Keratinocyte (primary cell): ENCODE results near the gene GIMD1. TPM values are rescaled to one million over a fixed set of nuclear protein-coding genes. Genes with fewer than 3 reads are reported as not detected.
"Not testable (repeated sequence)": the region's sequence is repeated elsewhere in the genome, so short reads cannot be mapped to it uniquely, and the experiment has no call there.

Experiments used
- DNase-seq: peaks from one replicate; pipeline ENCODE4 v3.0.0-alpha.2; 2011; ENCODE audit warnings: low read depth, missing footprints, low spot score
- FAIRE-seq: peaks from 2 replicates; lab custom pipeline; 2011; peaks lifted over from hg19 to GRCh38; lab: Jason Lieb, UNC
- H2AFZ ChIP-seq: 2 replicates; pipeline ENCODE4 v1.6.0; 2012; ENCODE audit warnings: low read length, control low read depth, inconsistent platforms; ENCODE audit not compliant: control insufficient read depth
- H3K27ac ChIP-seq: 2 replicates; pipeline ENCODE4 v1.5.1; 2011; ENCODE audit warnings: low read length; ENCODE audit not compliant: control insufficient read depth, insufficient read depth
- H3K27me3 ChIP-seq: 3 replicates; pipeline ENCODE4 v1.6.0; 2011; ENCODE audit warnings: low read length; ENCODE audit not compliant: control insufficient read depth, insufficient read depth; ENCODE audit errors: extremely low read depth
- H3K36me3 ChIP-seq, 2 experiments: 2 replicates in 1 of 2; 3 replicates in 1 of 2; pipeline ENCODE4 v1.5.1; 2011; ENCODE audit warnings: low read length in 2 of 2, mild to moderate bottlenecking in 1 of 2; ENCODE audit not compliant: control insufficient read depth in 2 of 2, insufficient read depth in 2 of 2; ENCODE audit errors: extremely low read depth in 1 of 2
- H3K4me1 ChIP-seq: 3 replicates; pipeline ENCODE4 v1.5.1; 2011; ENCODE audit warnings: low read length; ENCODE audit not compliant: control insufficient read depth, insufficient read depth; ENCODE audit errors: extremely low read depth
- H3K4me2 ChIP-seq: 3 replicates; pipeline ENCODE4 v1.6.0; 2011; ENCODE audit warnings: low read depth, low read length; ENCODE audit not compliant: control insufficient read depth, insufficient read depth; ENCODE audit errors: extremely low read depth
- H3K4me3 ChIP-seq, 3 experiments: fragments of 200-600 bp in 1 of 3; sonication (generic) in 1 of 3; 2 replicates in 2 of 3; 3 replicates in 1 of 3; pipeline ENCODE4 v1.5.1; 2011 to 2016; ENCODE audit warnings: low read length in 3 of 3, mild to moderate bottlenecking in 3 of 3, control low read depth in 2 of 3, inconsistent platforms in 1 of 3, low read depth in 1 of 3, mixed read lengths in 1 of 3, mixed run types in 1 of 3, moderate library complexity in 1 of 3; ENCODE audit not compliant: control insufficient read depth in 2 of 3, insufficient read depth in 2 of 3; ENCODE audit errors: extremely low read depth in 1 of 3
- H3K79me2 ChIP-seq: 2 replicates; pipeline ENCODE4 v1.6.0; 2012; ENCODE audit warnings: low read length; ENCODE audit not compliant: control insufficient read depth, insufficient read depth
- H3K9ac ChIP-seq: 3 replicates; pipeline ENCODE4 v1.6.0; 2011; ENCODE audit warnings: low read length; ENCODE audit not compliant: control insufficient read depth, insufficient read depth; ENCODE audit errors: extremely low read depth
- H3K9me1 ChIP-seq: 3 replicates; pipeline ENCODE4 v1.6.0; 2011; ENCODE audit warnings: low read length; ENCODE audit not compliant: control insufficient read depth, insufficient read depth; ENCODE audit errors: extremely low read depth
- H3K9me3 ChIP-seq: 2 replicates; pipeline ENCODE4 v1.5.1; 2012; ENCODE audit warnings: low read depth, low read length; ENCODE audit not compliant: control insufficient read depth
- H4K20me1 ChIP-seq: 3 replicates; pipeline ENCODE4 v1.6.0; 2011; ENCODE audit warnings: low read length; ENCODE audit not compliant: control insufficient read depth, insufficient read depth; ENCODE audit errors: extremely low read depth
- CTCF ChIP-seq, 3 experiments: IDR thresholded peaks in 1 of 3; conservative IDR thresholded peaks in 1 of 3; optimal IDR thresholded peaks in 1 of 3; 2 replicates in 2 of 3; 3 replicates in 1 of 3; pipeline versions ENCODE3 to v1.5.1; 2011; ENCODE audit warnings: low read length in 3 of 3, mild to moderate bottlenecking in 3 of 3, moderate library complexity in 2 of 3, control low read depth in 1 of 3, inconsistent platforms in 1 of 3; ENCODE audit not compliant: insufficient read depth in 2 of 3; ENCODE audit errors: extremely low read depth in 1 of 3
- EZH2 ChIP-seq: IDR thresholded peaks from one replicate; pipeline ENCODE4 v1.6.1; 2012; ENCODE audit warnings: inconsistent platforms, mild to moderate bottlenecking, low read length, moderate library complexity
- dilution Hi-C: fragments of 300-500 bp; cut with MboI; formaldehyde crosslinking; loops from one replicate; pipeline ENCODE4 v1.7.0; 2020; ENCODE audit warnings: low sequenced_read_pairs; ENCODE audit not compliant: extremely low pct_ligation_motif_present
- polyA plus RNA-seq, 5 experiments: library from polyadenylated mRNA; depleted of rRNA in 3 of 5; stranded (reverse) in 3 of 5; stranded (forward) in 1 of 5; unstranded in 1 of 5; fragments of >200 nt; gene quantifications; 1 replicate in 1 of 5; 2 replicates in 3 of 5; 3 replicates in 1 of 5; pipeline versions ENCODE4 v1.2.1 to v1.2.3, GENCODE V29; 2011 to 2012; ENCODE audit warnings: missing spikeins in 2 of 5, low read depth in 1 of 5, low replicate concordance in 1 of 5

GIMD1 gene
- polyA plus RNA-seq, 1 donor (not counting 4 experiments of a cell fraction or from before 2014, with no cell fraction given): not detected

GRCh38 chr4:106409901-106410889 lies 41.6 kb upstream of the GIMD1 start:
- H3K36me3 ChIP-seq: no peaks in the 10 kb centered on the region
- TF ChIP-seq EZH2 (no peak), CTCF (optimal IDR thresholded peaks at IDR 0.05 in 1 of 3, IDR thresholded peaks at IDR 0.05 in 1 of 3, conservative IDR thresholded peaks at IDR 0.05 in 1 of 3; ENCODE audit: extremely low read depth in 1 of 3, insufficient read depth in 2 of 3, low read length in 3 of 3) (no peak)
- H4K20me1 ChIP-seq: no peaks in the 10 kb centered on the region
- no peaks in the 10 kb centered on the region for H3K79me2 ChIP-seq
- H3K9me3 ChIP-seq: no peaks in the 10 kb centered on the region
- H3K4me3 ChIP-seq: no peak overlapping the region
- H3K9me1 ChIP-seq: no peaks in the 10 kb centered on the region
- dilution Hi-C loops: no loop called here
- no peaks in the 10 kb centered on the region for H3K27me3 ChIP-seq
- H3K4me1 ChIP-seq: no peaks in the 10 kb centered on the region
- no peak overlapping the region for H3K9ac ChIP-seq
- FAIRE-seq: no peak
- DNase-seq: no peak
- H3K27ac ChIP-seq: no peak overlapping the region
- H3K4me2 ChIP-seq: no peak overlapping the region
- no peak overlapping the region for H2AFZ ChIP-seq

- H3K9me3 ChIP-seq, H3K79me2 ChIP-seq, H4K20me1 ChIP-seq, H3K36me3 ChIP-seq, FAIRE-seq, H3K4me2 ChIP-seq, DNase-seq, dilution Hi-C loops, H3K27me3 ChIP-seq, H3K27ac ChIP-seq, H2AFZ ChIP-seq, H3K9me1 ChIP-seq, H3K4me1 ChIP-seq, H3K9ac ChIP-seq, H3K4me3 ChIP-seq: not testable (repeated sequence)
Measured at GRCh38 chr4:106408004-106408403, 39.4 kb upstream of the GIMD1 start.
